ENCODE measurements around the gene CALML4. TPM values are rescaled to one million over a fixed set of nuclear protein-coding genes. Genes with fewer than 3 reads are reported as not detected.

CALML4 gene
- total and polyA plus RNA-seq, 2 experiments from 2014 or later: 13.4 to 16.2 TPM

- TF ChIP-seq ZNF462 (CRISPR knock-in tag; IDR thresholded peaks at IDR 0.05): no peak
Observed at GRCh38 chr15:68154923-68155559, 50.1 kb downstream of the CALML4 start (continued).

GRCh38 chr15:68152342-68152741 lies 52.8 kb downstream of the CALML4 start:
- Histone ChIP-seq H3K79me2 (replicated peaks; ENCODE audit: insufficient read depth) (no peaks in the 10 kb centered on the region; the same call in 1 of the 2 replicates), H3K4me1 (ENCODE audit: insufficient read depth) (no peaks in the 10 kb centered on the region), H3K4me2 (no peak overlapping the region), H2AFZ (no peak overlapping the region), H3K27ac (ENCODE audit: low read depth) (no peak overlapping the region), H3K36me3 (ENCODE audit: insufficient read depth) (no peaks in the 10 kb centered on the region), H3K9me2 (ENCODE audit: insufficient read depth) (no peaks in the 10 kb centered on the region), H4K20me1 (replicated peaks; ENCODE audit: insufficient read depth) (no peaks in the 10 kb centered on the region), H3K4me3 (no peak overlapping the region), H3K27me3 (ENCODE audit: insufficient read depth) (no peaks in the 10 kb centered on the region), H3F3A (replicated peaks; ENCODE audit: low read depth) (no peaks in the 10 kb centered on the region)
- Mint-ChIP-seq H3K27me3 (ENCODE audit: insufficient read depth, low read depth, poor library complexity) (peaks cover 6% of the 10 kb centered on the region), H3K4me1 (peaks cover 5% of the 10 kb centered on the region), H3K27ac (peak overlapping the region; percentile 54; the same call in 1 of the 2 replicates), H3K9me3 (no peaks in the 10 kb centered on the region), H3K4me3 (no peak overlapping the region), H3K36me3 (ENCODE audit: low read depth) (no peaks in the 10 kb centered on the region; the same call in 2 of the 3 replicates)
- ATAC-seq (no peak), DNase-seq (ENCODE audit: low spot score) (no peak)
- no peak for TF ChIP-seq JUNB (IDR thresholded peaks at IDR 0.05; ENCODE audit: unreplicated experiment)
- TF ChIP-seq CTCF (conservative IDR thresholded peaks at IDR 0.05; ENCODE audit: low read depth in 2 of 2): no peak
- TF ChIP-seq NANOG (IDR thresholded peaks at IDR 0.05; ENCODE audit: borderline replicate concordance): no peak
- TF ChIP-seq REST (IDR thresholded peaks at IDR 0.05; ENCODE audit: unreplicated experiment): no peak
- TF ChIP-seq ETS1 (IDR thresholded peaks at IDR 0.05): no peak
- no peak for TF ChIP-seq POLR2AphosphoS5 (IDR thresholded peaks at IDR 0.05; ENCODE audit: low read depth)
- no peak for TF ChIP-seq EZH2phosphoT487 (IDR thresholded peaks at IDR 0.05; ENCODE audit: unreplicated experiment)
